GM19099 (cell line): ENCODE measurements around the gene PROSER2.

ENCODE experiments used
- POLR2A ChIP-seq: IDR thresholded peaks from 3 replicates; pipeline ENCODE4 v1.6.1; 2011; ENCODE audit warnings: low read depth; ENCODE audit not compliant: insufficient read length; ENCODE audit errors: extremely low read depth

Gene PROSER2

DNA sequence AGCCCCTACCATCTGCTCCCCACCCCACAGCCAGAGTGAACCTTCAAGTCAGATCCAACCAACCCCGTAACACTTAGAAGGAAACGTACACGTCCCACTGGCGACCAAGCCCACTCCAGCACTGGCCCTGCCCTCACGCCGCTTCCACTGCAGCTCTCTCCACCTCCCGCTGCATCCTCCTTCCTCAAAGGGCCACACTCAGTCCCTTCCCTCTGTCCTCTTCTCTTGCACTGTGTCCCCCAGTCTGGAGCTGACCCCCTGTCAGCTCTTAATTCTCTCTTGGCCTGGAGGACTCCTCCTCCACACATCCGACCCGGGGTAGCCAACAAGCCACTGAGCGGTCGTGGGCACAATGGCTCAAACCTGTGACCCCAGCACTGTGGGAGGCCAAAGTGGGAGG is 85.8 kb downstream of the PROSER2 start:
- TF ChIP-seq POLR2A: no peak

DNA sequence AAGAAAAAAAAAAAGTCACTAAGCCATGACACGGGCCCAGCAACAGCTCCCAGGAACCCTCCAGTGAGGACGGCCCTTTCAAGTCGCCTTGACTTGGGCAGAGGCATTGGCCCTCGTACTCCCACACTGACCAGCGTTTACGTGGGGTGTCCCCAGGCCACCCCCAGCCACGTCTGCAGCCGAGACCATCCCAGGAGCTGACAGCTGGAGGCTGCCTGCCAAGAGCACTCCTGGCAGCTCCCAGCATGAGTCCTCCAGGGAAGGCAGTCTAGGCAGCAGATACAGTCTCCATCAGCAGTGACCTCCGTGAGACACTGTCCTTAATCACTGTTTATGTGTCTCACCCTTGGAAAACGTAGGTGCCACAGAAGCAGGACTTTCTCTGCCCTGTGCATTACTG is 86.5 kb downstream of the PROSER2 start:
- no peak for TF ChIP-seq POLR2A

DNA sequence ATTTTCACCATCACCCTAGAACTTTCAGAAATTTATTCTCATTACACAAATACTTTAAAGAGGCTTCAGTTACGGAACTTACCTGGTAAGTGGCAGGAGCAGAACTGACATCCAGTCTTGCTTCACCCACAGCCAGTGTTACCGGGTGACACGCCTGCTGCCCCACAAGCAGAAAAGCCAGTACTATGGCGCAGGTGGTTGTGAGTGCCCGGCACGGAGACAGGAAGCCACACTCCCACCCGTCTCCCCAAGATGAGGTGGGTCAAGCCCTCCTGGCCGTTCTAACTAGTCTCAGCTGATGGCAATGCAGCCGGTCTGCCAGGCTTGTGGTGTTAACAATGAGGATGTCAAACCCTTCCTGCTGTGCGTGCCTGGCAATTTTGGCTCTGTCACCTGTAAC is 86.9 kb downstream of the PROSER2 start:
- no peak for TF ChIP-seq POLR2A

DNA sequence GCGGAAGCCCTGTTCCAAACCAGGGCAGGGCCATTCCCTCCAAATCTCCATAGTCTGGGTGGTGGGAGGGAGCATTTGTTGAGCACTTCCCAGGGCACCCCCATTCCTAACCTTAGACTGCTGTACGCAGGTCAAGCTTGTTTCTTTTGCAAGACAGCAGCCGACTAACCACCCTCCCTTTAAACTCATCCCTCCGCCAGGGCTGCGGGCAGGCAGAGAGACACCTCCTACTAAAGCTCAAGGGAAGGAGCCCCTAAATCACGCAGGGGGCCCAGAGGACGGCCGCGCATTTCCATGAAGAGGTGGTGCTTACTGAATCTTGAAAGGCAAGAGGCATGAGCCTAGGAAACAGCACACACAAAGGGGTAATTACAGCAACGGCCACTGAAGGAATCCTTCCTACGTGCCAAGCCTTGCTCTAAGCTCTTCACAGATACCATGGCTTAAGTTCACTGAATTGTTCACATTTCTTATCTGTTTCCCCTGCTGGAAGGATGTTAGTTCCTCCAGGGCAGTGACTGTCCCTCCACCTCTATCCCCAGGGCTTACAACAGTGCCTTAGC is 90.0 kb downstream of the PROSER2 start:
- TF ChIP-seq POLR2A: no peak

DNA sequence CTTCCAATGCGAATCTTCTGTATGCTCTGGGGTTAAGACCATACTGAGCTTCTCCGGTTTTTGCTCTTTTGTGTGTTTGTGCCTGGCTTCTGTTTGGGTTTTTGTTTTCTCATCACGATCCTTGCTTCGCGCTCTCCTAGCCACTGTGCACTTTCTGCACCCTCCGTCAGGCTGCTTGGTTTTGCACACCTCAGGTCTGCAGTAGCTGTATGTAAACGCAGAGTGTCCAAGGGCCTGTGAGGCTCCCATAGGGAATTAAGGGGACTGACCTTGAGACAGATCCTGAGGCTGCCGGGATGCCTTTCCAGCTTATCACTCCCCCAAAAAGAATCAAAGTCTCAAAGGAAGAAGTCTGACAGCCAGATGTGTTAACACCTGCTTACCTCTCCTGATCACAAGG is 95.2 kb downstream of the PROSER2 start:
- TF ChIP-seq POLR2A: no peak

DNA sequence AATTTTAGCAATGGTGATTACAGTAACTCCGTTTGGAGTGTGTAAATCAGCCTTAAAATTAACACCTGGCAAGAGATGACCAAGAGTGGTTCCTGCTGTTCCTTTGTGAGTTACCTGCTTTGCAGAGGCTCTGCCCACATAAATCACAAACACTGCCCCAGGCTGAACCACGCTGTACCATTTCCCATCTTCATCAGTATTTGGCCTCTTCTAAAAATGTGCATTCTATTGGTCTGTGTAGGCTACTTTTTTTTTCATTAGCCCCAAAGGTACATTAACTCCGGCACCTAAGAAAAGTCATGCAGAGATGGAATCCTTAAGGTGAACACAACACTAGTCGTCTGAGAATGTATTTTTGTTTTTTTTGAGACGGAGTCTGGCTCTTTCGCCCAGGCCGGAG is 96.1 kb downstream of the PROSER2 start:
- no peak for TF ChIP-seq POLR2A
